Thyroid gland (tissue), 4 donors: ENCODE results near the gene IMPDH2. TPM values are rescaled to one million over a fixed set of nuclear protein-coding genes. Genes with fewer than 3 reads are reported as not detected.

ENCODE experiments used
- DNase-seq, 2 donors: peaks; one replicate each; pipeline ENCODE4 v3.0.0-alpha.2; 2019
- H3K27ac ChIP-seq, 3 donors: fragments of 200-600 bp; sonication (generic); 1 replicate in 2 of 3; 2 replicates in 1 of 3; pipeline ENCODE4 v1.5.1; 2016 to 2019; ENCODE audit warnings: mild to moderate bottlenecking in 1 of 3, moderate library complexity in 1 of 3
- H3K27me3 ChIP-seq: fragments of 200-600 bp; sonication (generic); one replicate; pipeline ENCODE4 v1.5.1; 2019
- H3K36me3 ChIP-seq, 2 donors: fragments of 200-600 bp; sonication (generic); one replicate each; pipeline ENCODE4 v1.5.1; 2016 to 2019
- H3K4me1 ChIP-seq, 2 donors: fragments of 200-600 bp; sonication (generic); one replicate each; pipeline ENCODE4 v1.5.1; 2017 to 2019
- H3K4me3 ChIP-seq, 3 donors: fragments of 200-600 bp; sonication (generic); replicated peaks in 1 of 3; 1 replicate in 2 of 3; 2 replicates in 1 of 3; pipeline ENCODE4 v1.5.1; 2016; ENCODE audit warnings: mild to moderate bottlenecking in 1 of 3
- H3K9me3 ChIP-seq: fragments of 200-600 bp; sonication (generic); one replicate; pipeline ENCODE4 v1.5.1; 2017
- POLR2A ChIP-seq, 2 donors: fragments of 450-650 bp; IDR thresholded peaks; one replicate each; pipeline ENCODE4 v1.6.1; 2017; ENCODE audit warnings: antibody characterized with exemption in 2 of 2, mild to moderate bottlenecking in 2 of 2, moderate library complexity in 1 of 2
- WGBS, 2 donors: methylation state at CpG; one replicate each; pipeline ENCODE4 v1.1.5; 2017; 5-methylcytosine and 5-hydroxymethylcytosine counted together
- intact Hi-C: fragments of 100-400 bp; cut with DNase I; formaldehyde crosslinking; loops from one replicate; pipeline ENCODE4 v1.15.1; 2023
- total RNA-seq, 4 donors: library from RNA; depleted of rRNA; stranded (reverse); fragments of >200 nt; gene quantifications; one replicate each; pipeline ENCODE4 v1.2.3, GENCODE V29; 2016
- TF ChIP-seq, protein P1 (sequence below), 6 experiments: fragments of 200-600 bp in 3 of 6; fragments of 450-650 bp in 3 of 6; sonication (generic) in 3 of 6; IDR thresholded peaks; one replicate each; pipeline ENCODE4 v1.5.1; 2016 to 2019; ENCODE audit warnings: antibody characterized with exemption in 6 of 6, mild to moderate bottlenecking in 2 of 6, inconsistent platforms in 1 of 6, moderate library complexity in 1 of 6

Gene IMPDH2
- total RNA-seq, 4 donors from 2014 or later: 92.9 to 159 (median 109) TPM

DNA sequence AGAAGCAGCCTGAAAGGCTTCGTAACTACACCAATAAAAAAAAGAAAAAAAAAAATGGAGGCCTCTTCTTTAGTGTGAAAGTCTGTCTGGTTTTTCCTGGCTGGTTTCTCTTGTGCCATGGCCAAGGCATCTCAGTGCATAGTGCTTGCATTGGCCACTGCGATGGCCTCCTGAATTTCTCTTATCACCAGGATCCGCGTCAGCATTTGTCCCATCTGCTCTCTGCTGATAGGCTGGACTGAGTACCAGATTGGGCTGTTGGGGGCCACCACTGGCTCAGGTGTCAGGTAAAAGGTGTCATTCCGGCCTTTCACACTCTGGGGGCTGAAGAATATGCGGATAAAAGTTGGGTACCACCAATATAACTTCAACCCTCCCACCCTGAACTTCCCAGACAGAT is 1.1 kb upstream of the IMPDH2 start:
- 94% methylated on average over 6 of the region's 6 CpGs for WGBS, 2 donors
- Histone ChIP-seq H3K27ac (no peak overlapping the region), H3K27me3 (no peaks in the 10 kb centered on the region), H3K9me3 (no peaks in the 10 kb centered on the region), H3K4me3 (no peak overlapping the region), H3K36me3 (peaks cover 43 to 47% of the 10 kb centered on the region in 2 donors), H3K4me1 (peaks cover 9 to 17% of the 10 kb centered on the region in 2 donors)
- no peak for DNase-seq
- TF ChIP-seq, protein P1, sequence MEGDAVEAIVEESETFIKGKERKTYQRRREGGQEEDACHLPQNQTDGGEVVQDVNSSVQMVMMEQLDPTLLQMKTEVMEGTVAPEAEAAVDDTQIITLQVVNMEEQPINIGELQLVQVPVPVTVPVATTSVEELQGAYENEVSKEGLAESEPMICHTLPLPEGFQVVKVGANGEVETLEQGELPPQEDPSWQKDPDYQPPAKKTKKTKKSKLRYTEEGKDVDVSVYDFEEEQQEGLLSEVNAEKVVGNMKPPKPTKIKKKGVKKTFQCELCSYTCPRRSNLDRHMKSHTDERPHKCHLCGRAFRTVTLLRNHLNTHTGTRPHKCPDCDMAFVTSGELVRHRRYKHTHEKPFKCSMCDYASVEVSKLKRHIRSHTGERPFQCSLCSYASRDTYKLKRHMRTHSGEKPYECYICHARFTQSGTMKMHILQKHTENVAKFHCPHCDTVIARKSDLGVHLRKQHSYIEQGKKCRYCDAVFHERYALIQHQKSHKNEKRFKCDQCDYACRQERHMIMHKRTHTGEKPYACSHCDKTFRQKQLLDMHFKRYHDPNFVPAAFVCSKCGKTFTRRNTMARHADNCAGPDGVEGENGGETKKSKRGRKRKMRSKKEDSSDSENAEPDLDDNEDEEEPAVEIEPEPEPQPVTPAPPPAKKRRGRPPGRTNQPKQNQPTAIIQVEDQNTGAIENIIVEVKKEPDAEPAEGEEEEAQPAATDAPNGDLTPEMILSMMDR (IDR thresholded peaks at IDR 0.05): no peak
- no peak for TF ChIP-seq POLR2A (IDR thresholded peaks at IDR 0.05)
- intact Hi-C loops: no loop called here

DNA sequence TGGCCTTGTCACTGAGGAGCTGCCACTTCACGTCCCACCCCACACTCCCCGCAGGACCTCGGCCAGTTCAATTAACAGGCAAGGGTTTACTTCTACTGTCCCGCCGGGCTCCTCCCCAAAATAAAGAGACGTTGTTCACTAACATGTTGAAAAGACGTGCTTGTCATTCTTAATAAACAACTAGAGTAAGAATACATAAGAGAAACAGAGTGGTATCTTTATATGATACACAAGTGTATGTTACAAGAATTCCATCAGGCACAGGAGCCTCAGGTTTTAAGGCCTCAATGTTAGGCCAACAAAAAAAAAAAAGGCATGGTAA is 326 bp upstream of the IMPDH2 start:
- H3K9me3 ChIP-seq: no peaks in the 10 kb centered on the region
- no peak for DNase-seq
- intact Hi-C loops: loop anchor here (10.0 kb wide), 1 partner anchor 65 kb away; the partner anchor contains the start of gene QRICH1
- peaks cover 9 to 17% of the 10 kb centered on the region in 2 donors for H3K4me1 ChIP-seq
- WGBS, 2 donors: 2% methylated on average over 7 of the region's 7 CpGs
- TF ChIP-seq, protein P1 (IDR thresholded peaks at IDR 0.05): peak in 1 of 6 experiments; percentile 10
- no peak for TF ChIP-seq POLR2A (IDR thresholded peaks at IDR 0.05)
- H3K4me3 ChIP-seq: no peak overlapping the region
- H3K36me3 ChIP-seq: peaks cover 49 to 51% of the 10 kb centered on the region in 2 donors
- no peaks in the 10 kb centered on the region for H3K27me3 ChIP-seq
- H3K27ac ChIP-seq: peak overlapping the region; percentile 46 to 85 (median 78)

DNA sequence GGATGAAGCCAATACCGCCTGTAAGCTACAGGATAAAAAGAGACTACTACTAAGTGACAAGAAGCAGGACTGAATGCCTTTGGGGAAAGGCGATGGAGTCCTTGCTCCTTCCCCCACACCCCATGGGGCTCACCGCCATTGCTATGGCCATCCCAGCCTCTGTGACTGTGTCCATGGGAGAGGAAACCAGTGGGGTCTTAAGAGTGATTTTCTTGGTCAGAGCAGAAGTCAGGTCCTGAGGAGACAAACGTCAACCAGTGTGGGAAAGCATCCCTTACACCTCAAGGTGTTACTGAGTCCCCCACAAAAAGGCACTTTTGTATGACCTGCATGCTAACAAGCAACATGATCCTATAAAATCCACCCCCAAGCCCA is 913 bp downstream of the IMPDH2 start:
- Histone ChIP-seq H3K27me3 (no peaks in the 10 kb centered on the region), H3K36me3 (peaks cover 51 to 57% of the 10 kb centered on the region in 2 donors), H3K4me3 (peak overlapping the region in 1 of 3 donors; percentile 56), H3K27ac (peak overlapping the region; percentile 36 to 85 (median 78)), H3K4me1 (peaks cover 9 to 19% of the 10 kb centered on the region in 2 donors), H3K9me3 (no peaks in the 10 kb centered on the region)
- intact Hi-C loops: loop anchor here (10.0 kb wide), 1 partner anchor 67 kb away; the partner anchor contains the start of gene QRICH1
- 85 to 93% methylated on average over 4 of the region's 4 CpGs for WGBS, 2 donors
- no peak for DNase-seq
- TF ChIP-seq, protein P1 (IDR thresholded peaks at IDR 0.05): no peak
- TF ChIP-seq POLR2A (IDR thresholded peaks at IDR 0.05): no peak

DNA sequence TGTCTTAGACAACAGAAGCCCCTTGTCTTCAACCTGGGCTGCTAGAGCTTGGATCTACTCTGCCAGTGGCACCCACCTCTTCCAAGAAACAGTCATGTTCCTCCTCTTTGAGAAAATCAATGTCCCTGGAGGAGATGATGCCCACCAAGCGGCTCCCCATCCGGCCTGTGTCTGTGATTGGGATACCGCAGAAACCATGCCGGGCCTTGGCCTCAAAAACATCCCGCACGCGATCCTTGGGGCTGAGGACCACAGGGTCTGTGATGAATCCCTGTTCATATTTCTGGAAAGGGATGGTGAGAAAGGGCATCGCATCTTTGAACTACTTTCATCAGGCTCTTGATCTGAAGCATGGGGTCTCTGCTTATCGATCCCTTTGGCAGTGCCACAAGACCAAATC is 1.6 kb downstream of the IMPDH2 start:
- no peaks in the 10 kb centered on the region for H3K27me3 ChIP-seq
- DNase-seq: no peak
- peaks cover 11 to 25% of the 10 kb centered on the region in 2 donors for H3K4me1 ChIP-seq
- no peaks in the 10 kb centered on the region for H3K9me3 ChIP-seq
- intact Hi-C loops: loop anchor here (10.0 kb wide), 1 partner anchor 67 kb away; the partner anchor contains the start of gene QRICH1
- 95 to 99% methylated on average over 9 of the region's 9 CpGs for WGBS, 2 donors
- H3K36me3 ChIP-seq: peaks cover 44 to 50% of the 10 kb centered on the region in 2 donors
- H3K27ac ChIP-seq: no peak overlapping the region
- no peak overlapping the region for H3K4me3 ChIP-seq
- TF ChIP-seq, protein P1 (IDR thresholded peaks at IDR 0.05): no peak
- no peak for TF ChIP-seq POLR2A (IDR thresholded peaks at IDR 0.05)

DNA sequence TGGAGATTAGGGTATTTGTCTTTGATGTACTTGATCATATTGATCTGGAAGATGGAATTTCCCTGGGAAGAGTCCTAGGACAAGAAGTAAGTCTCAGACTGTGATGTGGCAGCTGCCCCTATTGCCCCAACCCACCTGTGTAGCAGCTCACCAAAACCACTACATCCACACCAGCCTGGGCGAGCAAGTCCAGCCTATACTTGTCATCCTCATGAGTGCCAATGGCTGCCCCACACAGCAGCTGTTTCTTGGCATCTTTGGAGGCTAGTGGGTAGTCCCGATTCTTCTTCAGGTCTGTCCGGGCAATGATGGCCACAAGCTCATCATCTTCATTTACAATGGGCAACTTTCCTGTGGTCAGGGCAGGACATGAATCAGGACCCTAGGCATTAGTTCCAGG is 2.7 kb downstream of the IMPDH2 start:
- no peak for DNase-seq
- Histone ChIP-seq H3K9me3 (no peaks in the 10 kb centered on the region), H3K27ac (no peak overlapping the region), H3K4me3 (no peak overlapping the region), H3K27me3 (no peaks in the 10 kb centered on the region), H3K4me1 (peaks cover 14 to 28% of the 10 kb centered on the region in 2 donors), H3K36me3 (peaks cover 33 to 40% of the 10 kb centered on the region in 2 donors)
- intact Hi-C loops: loop anchor here (10.0 kb wide), 1 partner anchor 68 kb away; the partner anchor contains the start of gene QRICH1
- TF ChIP-seq POLR2A (IDR thresholded peaks at IDR 0.05): no peak
- TF ChIP-seq, protein P1 (IDR thresholded peaks at IDR 0.05): no peak
- WGBS, 2 donors: 96 to 97% methylated on average over 3 of the region's 3 CpGs
